ENCODE measurements around the gene ZIC4.

Gene ZIC4

GRCh38 chr3:147405231-147406027 is 914 bp downstream of the ZIC4 start:
- no peak for DNase-seq (ENCODE audit: low read depth in 2 of 2)

DNA sequence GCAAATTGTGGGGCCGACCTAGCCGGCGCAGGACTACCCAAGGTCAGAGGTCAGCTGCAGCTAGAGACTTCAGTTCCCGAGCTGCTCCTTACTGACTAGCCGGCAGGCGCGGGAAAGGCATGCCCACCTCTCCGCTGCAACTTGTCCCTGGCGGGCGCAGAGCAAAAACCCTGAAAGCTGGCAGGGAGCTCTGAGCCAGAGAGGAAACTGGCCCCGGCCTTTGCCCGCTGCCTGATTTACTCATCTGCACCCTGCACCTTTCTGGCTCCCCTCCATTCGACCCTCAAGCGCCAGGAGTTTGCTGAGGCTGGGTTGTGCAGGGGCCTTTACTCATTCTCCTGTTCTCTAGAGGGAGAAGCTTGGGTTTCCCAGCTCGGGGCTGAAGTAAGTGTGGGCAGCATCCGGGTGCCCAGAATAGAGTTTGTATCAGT is 1.5 kb downstream of the ZIC4 start:
- no peak for DNase-seq (ENCODE audit: low read depth in 2 of 2)

DNA sequence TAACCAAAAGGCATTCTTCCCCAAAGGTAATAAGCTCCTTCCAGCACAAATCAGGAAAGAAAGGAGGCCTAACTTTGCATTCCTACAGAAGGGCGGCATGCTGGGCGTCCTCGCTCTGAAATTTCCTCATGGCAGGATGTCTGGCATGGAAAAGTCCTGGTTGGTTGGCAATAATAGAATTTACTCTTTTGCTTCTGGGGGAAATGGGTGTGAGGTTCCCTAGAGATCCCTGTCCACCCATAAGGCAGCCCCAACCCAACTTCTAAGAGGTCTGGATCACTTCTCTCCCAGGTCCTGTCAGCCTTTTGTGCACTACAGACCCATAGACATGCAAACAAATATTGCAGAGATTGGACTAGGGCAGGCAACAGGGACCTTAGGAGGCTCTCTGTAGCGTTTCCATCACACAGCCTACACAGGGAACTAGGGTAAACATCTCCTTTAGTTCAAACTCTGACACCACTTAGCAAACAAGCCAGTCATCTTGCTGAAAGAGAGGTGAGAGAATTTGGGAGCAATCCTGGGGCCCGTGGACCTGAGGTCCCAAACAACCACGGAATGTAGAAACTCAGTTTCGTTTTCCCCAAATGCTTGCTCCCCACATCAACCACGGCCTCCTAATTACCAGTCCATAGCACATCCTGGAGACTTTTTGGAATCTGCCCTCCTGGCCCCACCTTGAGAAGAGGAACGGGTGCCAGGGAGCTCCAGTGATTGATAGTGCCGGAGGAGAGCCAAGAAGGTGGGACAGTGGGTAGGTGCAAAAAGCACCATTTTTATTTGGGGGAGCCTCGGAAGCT is 2.1 kb downstream of the ZIC4 start:
- no peak for DNase-seq (ENCODE audit: low read depth in 2 of 2)

DNA sequence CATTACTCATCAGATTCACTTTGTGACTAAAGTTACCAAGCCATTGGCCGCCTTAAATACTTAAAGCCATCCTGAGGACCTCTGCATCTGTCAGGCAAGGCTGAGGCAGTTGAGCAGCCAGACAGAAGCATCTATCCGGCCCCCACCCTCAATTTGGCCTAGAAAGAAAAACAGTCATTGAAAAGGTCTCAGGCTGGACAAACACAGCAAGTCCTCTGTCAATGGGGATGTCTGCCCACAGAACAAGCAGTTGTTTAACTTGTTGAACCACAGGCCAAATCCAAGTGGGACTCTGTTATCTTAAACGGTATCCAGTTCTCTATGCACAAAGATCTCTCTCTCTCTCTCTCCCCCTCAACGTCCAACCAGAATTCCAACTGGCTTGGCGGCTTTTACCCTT is 2.8 kb downstream of the ZIC4 start:
- DNase-seq (ENCODE audit: low read depth in 2 of 2), result no peak

- DNase-seq (ENCODE audit: low read depth in 2 of 2), result no peak
Observed at GRCh38 chr3:147402159-147402558, 4.2 kb downstream of the ZIC4 start.

DNA sequence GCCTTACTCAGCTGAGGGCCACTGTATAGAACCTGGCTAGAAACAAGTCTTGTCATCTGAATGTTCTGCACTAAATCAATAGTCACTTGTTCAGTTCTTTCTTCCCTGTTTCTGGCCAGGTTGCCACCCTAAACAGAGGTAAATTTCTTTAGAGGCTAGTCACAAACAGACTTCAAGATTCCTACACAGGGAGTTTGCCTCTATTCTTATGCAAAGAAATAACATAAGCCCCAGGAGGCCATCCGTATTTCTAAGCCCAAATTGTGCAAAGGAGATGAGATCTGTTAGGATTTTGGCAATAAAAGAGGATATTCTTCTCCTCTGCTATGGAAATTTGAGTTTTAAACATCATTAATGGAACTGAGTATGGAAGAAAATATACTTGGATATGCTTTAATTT is 4.9 kb downstream of the ZIC4 start:
- DNase-seq (ENCODE audit: low read depth in 2 of 2), result no peak

DNA sequence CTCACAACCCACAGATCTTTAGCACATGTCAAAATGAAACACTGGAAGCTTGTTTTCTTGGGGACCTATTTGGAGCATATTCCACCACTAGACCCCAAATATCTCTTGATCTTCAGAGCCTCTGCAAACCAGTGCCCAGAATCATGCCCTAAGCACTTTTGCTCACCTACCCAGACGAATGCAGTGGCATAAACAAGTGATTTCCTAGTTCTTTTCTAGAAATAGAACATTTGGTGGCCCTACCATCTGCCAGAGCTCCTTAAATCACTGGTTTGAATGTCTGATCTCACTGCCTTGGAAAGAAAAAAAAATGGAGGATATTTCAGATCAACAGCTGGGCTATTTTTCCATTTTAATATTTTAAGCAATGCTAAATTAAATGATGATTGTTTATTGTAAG is 5.3 kb downstream of the ZIC4 start:
- no peak for DNase-seq (ENCODE audit: low read depth in 2 of 2)

DNA sequence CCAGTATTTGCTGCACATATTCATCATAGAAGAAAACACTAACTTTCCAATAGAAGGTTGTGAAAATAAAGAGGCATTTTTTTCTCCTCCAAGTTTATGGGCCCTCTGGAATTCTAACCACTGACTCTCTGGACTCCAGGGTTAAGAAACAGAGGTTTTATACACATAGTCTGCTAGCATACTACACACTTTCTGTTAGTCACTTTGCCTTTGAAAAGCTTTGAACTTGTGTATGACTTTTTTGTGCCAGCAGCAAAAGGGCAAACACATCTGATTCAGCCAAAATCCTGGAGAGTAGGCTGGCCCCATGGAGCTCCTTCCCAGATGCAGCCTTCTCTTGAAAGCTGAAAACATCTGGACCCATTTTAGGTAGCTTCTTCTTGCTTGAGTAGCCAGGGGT is 6.2 kb downstream of the ZIC4 start:
- no peak for DNase-seq (ENCODE audit: low read depth in 2 of 2)

DNA sequence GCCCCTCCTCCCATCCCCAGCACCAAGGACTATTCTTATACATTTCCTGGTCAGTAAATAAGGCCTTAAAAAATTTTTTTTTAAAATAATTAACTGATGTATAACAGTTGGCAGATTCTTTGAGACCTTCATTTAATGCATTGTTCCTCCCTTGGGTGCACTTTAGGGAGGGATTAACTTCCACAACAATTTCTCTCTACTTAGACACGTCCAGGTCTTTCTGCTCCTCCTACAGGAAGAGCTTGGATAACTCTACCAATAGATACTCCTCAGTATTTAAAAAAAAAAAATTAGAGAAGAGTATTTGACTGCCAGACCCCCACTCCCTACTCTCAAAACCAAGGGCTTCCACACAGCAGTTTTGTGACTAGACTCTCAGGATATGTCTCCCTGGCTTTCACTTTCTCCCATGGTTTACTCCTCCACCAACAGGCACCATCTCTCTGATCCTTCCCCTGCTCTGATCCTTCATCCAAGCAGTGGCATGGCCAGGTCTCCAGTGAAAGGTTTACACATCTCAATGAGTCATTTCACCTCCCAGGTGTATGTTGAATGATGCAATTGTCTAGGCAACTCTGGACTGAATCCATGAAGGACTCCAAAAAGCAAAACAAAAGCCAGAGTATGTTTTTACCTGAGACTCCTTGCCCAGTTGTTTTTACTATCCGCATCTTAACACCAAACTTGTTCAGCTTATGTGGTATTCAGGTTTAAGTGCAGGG is 7.4 kb downstream of the ZIC4 start:
- no peak for DNase-seq (ENCODE audit: low read depth in 2 of 2)

- DNase-seq (ENCODE audit: low read depth in 2 of 2), result no peak
Observed at GRCh38 chr3:147397875-147398812, 8.2 kb downstream of the ZIC4 start.

- no peak for DNase-seq (ENCODE audit: low read depth in 2 of 2)
Observed at GRCh38 chr3:147397155-147397874, 9.0 kb downstream of the ZIC4 start.

DNA sequence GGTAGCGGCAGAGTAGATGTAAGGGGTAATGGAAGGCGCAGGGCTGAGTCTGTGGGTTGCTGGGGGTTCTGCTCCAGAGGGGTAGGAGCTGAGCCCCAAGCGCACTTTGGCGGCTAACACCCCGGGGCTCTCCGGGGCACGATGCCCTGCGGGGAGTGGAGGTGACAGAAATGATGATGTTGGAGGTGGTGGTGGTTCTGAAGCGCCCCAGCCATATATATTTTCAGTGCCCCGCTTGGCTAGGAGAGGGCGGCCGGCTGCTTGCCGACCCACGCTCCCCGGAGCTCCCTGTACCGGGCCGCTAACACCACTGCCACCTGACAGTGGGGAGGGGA is 9.7 kb downstream of the ZIC4 start:
- no peak for DNase-seq (ENCODE audit: low read depth in 2 of 2)

- DNase-seq (ENCODE audit: low read depth in 2 of 2), result no peak
Observed at GRCh38 chr3:147395899-147396711, 10.2 kb downstream of the ZIC4 start.

- DNase-seq (ENCODE audit: low read depth in 2 of 2), result no peak
Observed at GRCh38 chr3:147394884-147395225, 11.5 kb downstream of the ZIC4 start.

DNA sequence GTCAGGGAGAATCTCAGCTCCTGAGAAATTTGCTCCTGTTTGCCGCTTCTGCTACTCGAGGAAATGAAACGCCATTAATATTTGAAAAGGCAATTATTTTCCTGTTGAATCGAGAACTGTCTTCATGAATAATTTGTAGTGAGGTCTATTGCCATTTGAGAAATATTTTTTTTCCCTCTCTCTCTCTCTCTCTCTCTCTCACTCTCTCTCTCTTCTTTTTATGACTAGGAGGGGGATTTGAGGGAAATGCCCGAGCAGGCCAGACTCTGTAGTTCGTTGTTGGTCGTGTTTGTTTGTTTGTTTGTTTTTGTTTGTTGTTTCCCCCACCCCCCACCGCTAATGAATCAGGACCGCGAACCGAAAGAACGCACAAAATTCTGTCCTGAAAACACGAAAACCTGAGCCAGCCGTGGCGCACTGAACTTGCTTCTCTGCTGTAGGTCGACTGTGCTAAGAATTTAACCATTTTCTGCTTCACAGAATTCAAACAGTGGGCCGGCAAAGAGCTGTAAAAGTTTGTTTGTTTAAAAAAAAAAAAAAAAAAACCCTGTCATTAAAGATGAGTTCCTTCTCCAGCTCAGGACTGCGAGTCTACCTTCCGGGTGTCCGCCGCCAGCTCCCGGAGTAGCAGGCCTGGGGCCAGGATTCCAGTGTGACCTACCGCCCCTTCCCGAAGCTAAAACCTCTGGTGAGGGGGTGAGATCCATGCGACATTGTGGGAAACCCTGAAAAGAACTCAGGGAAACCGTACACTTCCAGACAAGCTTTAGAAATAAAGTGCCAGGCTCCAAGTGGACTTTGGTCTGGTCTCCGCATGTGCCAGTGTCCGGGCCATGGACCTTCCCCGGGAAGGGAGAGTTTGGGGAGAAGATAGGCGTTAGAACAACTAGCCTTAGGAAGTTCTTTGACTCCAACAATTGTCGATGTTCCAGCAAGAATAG is 12.1 kb downstream of the ZIC4 start:
- DNase-seq (ENCODE audit: low read depth in 2 of 2), result no peak

DNA sequence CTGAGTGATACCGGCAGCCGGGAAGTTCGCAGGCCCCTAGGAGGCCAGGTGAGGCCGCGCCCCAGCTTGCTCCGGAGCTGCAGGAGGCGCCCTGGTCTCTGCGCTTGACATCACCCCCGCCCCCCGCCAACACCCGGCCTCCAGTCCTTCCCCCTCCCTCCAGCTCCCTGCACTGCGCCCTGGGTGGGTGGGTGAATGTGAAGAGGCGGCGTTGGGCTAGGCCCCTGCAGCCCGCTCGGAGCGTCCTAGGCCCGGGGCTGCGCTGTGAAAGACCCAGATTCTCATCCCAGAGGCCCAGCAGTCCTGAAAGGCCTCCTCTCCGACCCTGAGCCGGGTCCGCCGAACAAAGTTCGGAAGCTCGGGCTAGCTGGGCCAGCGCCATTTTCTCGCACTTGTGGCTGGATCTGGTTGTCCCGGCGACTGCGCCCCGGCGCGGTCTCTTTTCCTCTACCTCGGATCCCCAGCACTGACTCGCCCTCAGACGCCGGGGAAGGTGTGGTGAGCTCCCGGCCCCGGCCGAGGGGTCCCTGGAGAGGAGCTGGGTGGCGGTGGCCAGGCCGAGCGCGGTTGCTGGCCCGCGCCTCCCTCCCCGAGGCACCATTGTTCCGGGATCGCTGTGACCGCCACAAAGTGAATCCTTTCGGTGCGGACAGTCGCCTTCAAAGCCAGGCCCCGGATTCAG is 12.9 kb downstream of the ZIC4 start:
- DNase-seq (ENCODE audit: low read depth in 2 of 2), result no peak

DNA sequence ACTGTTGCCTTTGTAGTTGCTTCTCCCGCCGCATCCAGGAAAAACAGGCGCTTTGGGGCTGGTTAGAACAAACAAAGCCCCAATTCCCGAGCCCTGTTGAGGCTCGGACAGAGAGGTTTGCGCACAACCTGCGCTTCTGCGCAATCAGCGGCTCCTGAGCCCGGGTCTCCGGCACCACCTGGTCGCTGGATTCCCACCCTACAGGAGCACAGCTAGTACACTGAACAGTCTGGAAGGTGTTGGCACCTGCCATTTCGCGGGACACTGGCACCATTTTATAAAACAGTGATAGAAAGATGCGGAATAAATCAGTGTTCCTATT is 13.8 kb downstream of the ZIC4 start:
- DNase-seq (ENCODE audit: low read depth in 2 of 2), result no peak

- DNase-seq (ENCODE audit: low read depth in 2 of 2), result no peak
Observed at GRCh38 chr3:147391781-147392624, 14.3 kb downstream of the ZIC4 start.

All from stimulated activated CD8-positive, alpha-beta memory T cell treated with anti-CD3 and anti-CD28 coated beads, Interleukin-2, amount 100 ng/mL, for 1 hour (primary cell).